WI38 (cell line): ENCODE measurements around the gene TSPAN13.

Experiments used
- H3K4me3 ChIP-seq: 2 replicates; pipeline ENCODE4 v1.5.1; 2011; ENCODE audit warnings: low read depth, mild to moderate bottlenecking, control low read depth, low read length
- CTCF ChIP-seq: IDR thresholded peaks from 2 replicates; pipeline ENCODE4 v1.5.1; 2012; ENCODE audit warnings: low read depth, mild to moderate bottlenecking, control low read depth, low read length

The TSPAN13 gene

GRCh38 chr7:16718111-16718656 is 35.4 kb upstream of the TSPAN13 start:
- no peak overlapping the region for H3K4me3 ChIP-seq
- TF ChIP-seq CTCF = no peak

GRCh38 chr7:16719699-16720098 is 33.9 kb upstream of the TSPAN13 start:
- no peak overlapping the region for H3K4me3 ChIP-seq
- TF ChIP-seq CTCF = no peak

- no peak for TF ChIP-seq CTCF
- H3K4me3 ChIP-seq = no peak overlapping the region
These were observed 32.0 kb upstream of the TSPAN13 start for GRCh38 chr7:16721541-16721940.

- no peak for TF ChIP-seq CTCF
- no peak overlapping the region for H3K4me3 ChIP-seq
These were observed 29.2 kb upstream of the TSPAN13 start for GRCh38 chr7:16724344-16724743.

DNA sequence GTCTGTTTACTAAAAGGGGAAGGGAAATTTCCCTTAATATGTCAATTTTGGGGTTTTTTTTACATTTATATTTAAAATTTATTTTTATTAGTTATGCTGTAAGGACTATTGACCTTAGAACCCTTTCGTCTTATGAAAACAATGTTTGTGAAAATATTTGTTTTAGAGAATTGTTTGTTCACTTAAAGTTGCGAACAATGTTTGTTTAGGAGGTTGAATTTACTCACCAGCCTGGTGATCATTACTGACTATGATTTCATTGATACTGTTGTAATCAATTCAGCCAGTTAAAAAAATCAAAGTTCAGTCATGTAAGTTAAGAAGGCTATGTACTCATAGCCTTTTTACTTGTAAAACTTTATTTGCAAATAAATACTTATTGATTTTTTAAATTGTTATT is 27.4 kb upstream of the TSPAN13 start:
- TF ChIP-seq CTCF = no peak

GRCh38 chr7:16727736-16728135 is 25.8 kb upstream of the TSPAN13 start:
- no peak for TF ChIP-seq CTCF

More for the DNA sequence above, 27.4 kb upstream of the TSPAN13 start:
- H3K4me3 ChIP-seq = no peak overlapping the region

GRCh38 chr7:16728811-16729210 is 24.7 kb upstream of the TSPAN13 start:
- no peak overlapping the region for H3K4me3 ChIP-seq
- TF ChIP-seq CTCF = no peak

More at GRCh38 chr7:16727736-16728135, 25.8 kb upstream of the TSPAN13 start:
- H3K4me3 ChIP-seq = no peak overlapping the region
